IMR-90 (cell line): ENCODE measurements around the gene TENM3. TPM values are rescaled to one million over a fixed set of nuclear protein-coding genes. Genes with fewer than 3 reads are reported as not detected.

Experiments used
- ATAC-seq: fragments of 200-7000 bp; cut with Tn5 transposase; 2 replicates; pipeline ENCODE4 v1.9.1; 2020; ENCODE audit warnings: low read depth, mild to moderate bottlenecking, moderate library complexity
- BruUV-seq: library from RNA; stranded (reverse); fragments of 400-500 nt; replicated peaks from 2 replicates; lab custom pipeline; 2021; lab: Mats Ljungman, UMichigan
- CTCF ChIA-PET: fragments of 300-600 bp; formaldehyde crosslinking; extraction: SDS; loops from one replicate; lab custom pipeline; 2021; ENCODE audit warnings: antibody characterized with exemption; lab: Yijun Ruan, JAX
- POLR2A ChIA-PET: fragments of 300-600 bp; sonication (Branson Sonifier 250); formaldehyde crosslinking; loops from one replicate; lab custom pipeline; 2022; ENCODE audit warnings: antibody characterized with exemption; ENCODE audit not compliant: unreplicated experiment; lab: Charles Lee
- DNase-seq: peaks from one replicate; pipeline ENCODE4 v3.0.0; 2013
- H2AFZ ChIP-seq: replicated peaks from 2 replicates; pipeline ENCODE3; 2013; ENCODE audit warnings: low read length, mild to moderate bottlenecking; ENCODE audit not compliant: poor library complexity
- H2AK5ac ChIP-seq: 2 replicates; pipeline ENCODE4 v1.6.1; 2013; ENCODE audit warnings: low read depth, low read length, inconsistent platforms
- H2AK9ac ChIP-seq: replicated peaks from 2 replicates; pipeline ENCODE3; 2013; ENCODE audit warnings: mild to moderate bottlenecking, low read depth, low read length, moderate library complexity; ENCODE audit not compliant: poor library complexity
- H2BK120ac ChIP-seq: 2 replicates; pipeline ENCODE4 v1.6.1; 2013; ENCODE audit warnings: low read depth, low read length, inconsistent platforms
- H2BK15ac ChIP-seq: 3 replicates; pipeline ENCODE4 v1.6.1; 2013; ENCODE audit warnings: low read depth, low read length, inconsistent platforms
- H2BK20ac ChIP-seq: 2 replicates; pipeline ENCODE4 v1.6.1; 2013; ENCODE audit warnings: low read depth, mild to moderate bottlenecking, inconsistent platforms, low read length, moderate library complexity
- H2BK5ac ChIP-seq: 2 replicates; pipeline ENCODE4 v1.6.1; 2013; ENCODE audit warnings: mild to moderate bottlenecking, low read depth, low read length, inconsistent platforms; ENCODE audit not compliant: poor library complexity, severe bottlenecking
- H3K14ac ChIP-seq: replicated peaks from 2 replicates; pipeline ENCODE4 v1.6.1; 2013; ENCODE audit warnings: low read depth, low read length, inconsistent platforms
- H3K18ac ChIP-seq: 2 replicates; pipeline ENCODE4 v1.6.1; 2013; ENCODE audit warnings: low read depth, low read length, control low read depth
- H3K23ac ChIP-seq: 2 replicates; pipeline ENCODE4 v1.6.1; 2013; ENCODE audit warnings: low read depth, low read length, inconsistent platforms
- H3K27ac ChIP-seq: 2 replicates; pipeline ENCODE4 v1.5.1; 2013; ENCODE audit warnings: mild to moderate bottlenecking, control low read depth, low read length; ENCODE audit not compliant: insufficient read depth
- H3K27me3 ChIP-seq: 2 replicates; pipeline ENCODE4 v1.6.1; 2013; ENCODE audit warnings: low read length; ENCODE audit not compliant: control insufficient read depth, insufficient read depth
- H3K36me3 ChIP-seq: 2 replicates; pipeline ENCODE4 v1.6.1; 2013; ENCODE audit warnings: low read length, mixed read lengths; ENCODE audit not compliant: control insufficient read depth, insufficient read depth
- H3K4ac ChIP-seq: 2 replicates; pipeline ENCODE4 v1.6.1; 2013; ENCODE audit warnings: low read depth, low read length, inconsistent platforms
- H3K4me1 ChIP-seq: 2 replicates; pipeline ENCODE4 v1.6.1; 2013; ENCODE audit warnings: low read length, mixed read lengths; ENCODE audit not compliant: control insufficient read depth, insufficient read depth
- H3K4me2 ChIP-seq: 2 replicates; pipeline ENCODE4 v1.6.1; 2013; ENCODE audit warnings: low read depth, mild to moderate bottlenecking, control low read depth, low read length, moderate library complexity
- H3K4me3 ChIP-seq: 2 replicates; pipeline ENCODE4 v1.5.1; 2013; ENCODE audit warnings: low read depth, mild to moderate bottlenecking, control low read depth, low read length, moderate library complexity; ENCODE audit not compliant: insufficient read depth
- H3K56ac ChIP-seq: 2 replicates; pipeline ENCODE4 v1.6.1; 2013; ENCODE audit warnings: low read length, inconsistent platforms; ENCODE audit not compliant: insufficient read depth; ENCODE audit errors: extremely low read depth
- H3K79me1 ChIP-seq, 2 experiments: 2 replicates each; pipeline ENCODE4 v1.6.1; 2013; ENCODE audit warnings: low read length in 2 of 2, inconsistent platforms in 1 of 2, low read depth in 1 of 2
- H3K9ac ChIP-seq: 2 replicates; pipeline ENCODE4 v1.6.1; 2013; ENCODE audit warnings: low read depth, low read length, control low read depth
- H3K9me1 ChIP-seq: 2 replicates; pipeline ENCODE4 v1.6.1; 2013; ENCODE audit warnings: low read length, inconsistent platforms; ENCODE audit not compliant: insufficient read depth
- H3K9me3 ChIP-seq: 2 replicates; pipeline ENCODE4 v1.6.1; 2013; ENCODE audit warnings: low read length; ENCODE audit not compliant: control insufficient read depth, insufficient read depth
- H4K20me1 ChIP-seq: 2 replicates; pipeline ENCODE4 v1.6.1; 2013; ENCODE audit warnings: low read length, inconsistent platforms; ENCODE audit not compliant: insufficient read depth
- H4K5ac ChIP-seq: 2 replicates; pipeline ENCODE4 v1.6.1; 2013; ENCODE audit warnings: mild to moderate bottlenecking, low read depth, low read length, control low read depth
- H4K8ac ChIP-seq, 2 experiments: 2 replicates each; pipeline ENCODE4 v1.6.1; 2013; ENCODE audit warnings: low read depth in 2 of 2, low read length in 2 of 2, control low read depth in 1 of 2, inconsistent platforms in 1 of 2
- H4K91ac ChIP-seq: 2 replicates; pipeline ENCODE4 v1.6.1; 2013; ENCODE audit warnings: low read depth, low read length, inconsistent platforms; ENCODE audit not compliant: insufficient read depth
- BHLHE40 ChIP-seq: fragments of 150-350 bp; IDR thresholded peaks from 2 replicates; pipeline ENCODE4 v1.6.1; 2016; ENCODE audit warnings: mild to moderate bottlenecking, low read depth, low read length
- CHD1 ChIP-seq: IDR thresholded peaks from 2 replicates; pipeline ENCODE4 v1.6.1; 2012; ENCODE audit warnings: low read depth, low read length, improper control_type of control experiment
- FOS ChIP-seq: fragments of 150-350 bp; IDR thresholded peaks from 2 replicates; pipeline ENCODE4 v1.6.1; 2016; ENCODE audit warnings: low read depth, low read length
- MXI1 ChIP-seq: IDR thresholded peaks from 2 replicates; pipeline ENCODE4 v1.6.1; 2012; ENCODE audit warnings: low read depth, mild to moderate bottlenecking, low read length, moderate library complexity, borderline replicate concordance
- NFE2L2 ChIP-seq: fragments of 150-350 bp; IDR thresholded peaks from 2 replicates; pipeline ENCODE4 v1.6.1; 2016; ENCODE audit warnings: low read depth, mild to moderate bottlenecking, low read length
- POLR2A ChIP-seq: IDR thresholded peaks from 2 replicates; pipeline ENCODE4 v1.6.1; 2012; ENCODE audit warnings: mild to moderate bottlenecking, low read depth, low read length
- RAD21 ChIP-seq: IDR thresholded peaks from 2 replicates; pipeline ENCODE4 v1.6.1; 2012; ENCODE audit warnings: low read length, improper control_type of control experiment
- RCOR1 ChIP-seq: IDR thresholded peaks from 2 replicates; pipeline ENCODE4 v1.6.1; 2012; ENCODE audit warnings: mild to moderate bottlenecking, low read length, improper control_type of control experiment; ENCODE audit not compliant: insufficient replicate concordance
- SMC3 ChIP-seq: fragments of 150-350 bp; IDR thresholded peaks from 2 replicates; pipeline ENCODE4 v1.6.1; 2016; ENCODE audit warnings: low read depth, mild to moderate bottlenecking, antibody characterized with exemption, low read length, moderate library complexity
- WGBS, 2 experiments: methylation state at CpG; one replicate each; pipeline versions ENCODE4 v1.1.5 to v1.1.7; 2013; ENCODE audit warnings: missing lambda C conversion rate in 2 of 2; ENCODE audit not compliant: insufficient read length in 1 of 2; ENCODE audit errors: extremely low coverage in 2 of 2; 5-methylcytosine and 5-hydroxymethylcytosine counted together
- dilution Hi-C: fragments of 300-500 bp; cut with HindIII; formaldehyde crosslinking; loops from one replicate; pipeline ENCODE4 v1.14.3; 2018; ENCODE audit warnings: low sequenced_read_pairs; ENCODE audit not compliant: unreplicated experiment
- in situ Hi-C: fragments of 300-500 bp; cut with MboI; formaldehyde crosslinking; loops from 3 replicates; pipeline ENCODE4 v1.14.3; 2019; ENCODE audit warnings: low sequenced_read_pairs, inconsistent platforms, mixed read lengths
- intact Hi-C: fragments of 100-400 bp; cut with micrococcal nuclease; formaldehyde crosslinking; loops from 2 replicates; pipeline ENCODE4 v1.10.0; 2022
- polyA plus RNA-seq, 3 experiments: library from polyadenylated mRNA; depleted of rRNA; stranded (reverse); fragments of >200 nt; gene quantifications; 2 replicates each; pipeline ENCODE4 v1.2.3, GENCODE V29; 2012; ENCODE audit warnings: low replicate concordance in 1 of 3
- total RNA-seq: library from RNA; depleted of rRNA; stranded (reverse); fragments of >200 nt; gene quantifications from 2 replicates; pipeline ENCODE4 v1.2.3, GENCODE V29; 2012
- TF ChIP-seq, protein P1 (sequence below): fragments of 150-350 bp; IDR thresholded peaks from 2 replicates; pipeline ENCODE4 v1.6.1; 2016; ENCODE audit warnings: low read depth, mild to moderate bottlenecking, low read length, moderate library complexity, borderline replicate concordance

TENM3 gene
- total and polyA plus RNA-seq, 2 of the 4 experiments (the other 2 are of a cell fraction): 29.9 to 173 TPM

DNA sequence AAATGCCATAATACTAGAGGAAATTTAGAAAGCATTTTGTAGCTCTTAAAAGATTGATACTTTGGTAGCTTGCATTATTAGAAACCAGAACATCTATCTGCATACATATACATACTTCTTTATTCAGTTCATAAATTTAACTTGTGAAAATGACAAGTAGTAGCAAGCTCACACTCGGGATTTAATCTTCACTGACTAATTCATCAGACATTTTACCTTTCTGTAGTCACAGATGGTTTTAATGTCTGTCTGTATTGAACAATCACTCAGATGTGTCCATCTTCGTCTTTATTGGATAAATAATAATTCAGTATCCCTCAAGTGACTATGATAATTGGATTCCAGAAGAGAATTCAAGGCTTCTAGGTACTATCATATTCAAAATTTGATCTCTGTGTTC lies 232.3 kb downstream of the TENM3 start:
- no peak for TF ChIP-seq POLR2A
- TF ChIP-seq MXI1: no peak
- TF ChIP-seq NFE2L2: no peak
- TF ChIP-seq SMC3: no peak
- no peak for TF ChIP-seq FOS
- TF ChIP-seq CHD1: no peak
- no peak for TF ChIP-seq RAD21
- TF ChIP-seq, protein P1, sequence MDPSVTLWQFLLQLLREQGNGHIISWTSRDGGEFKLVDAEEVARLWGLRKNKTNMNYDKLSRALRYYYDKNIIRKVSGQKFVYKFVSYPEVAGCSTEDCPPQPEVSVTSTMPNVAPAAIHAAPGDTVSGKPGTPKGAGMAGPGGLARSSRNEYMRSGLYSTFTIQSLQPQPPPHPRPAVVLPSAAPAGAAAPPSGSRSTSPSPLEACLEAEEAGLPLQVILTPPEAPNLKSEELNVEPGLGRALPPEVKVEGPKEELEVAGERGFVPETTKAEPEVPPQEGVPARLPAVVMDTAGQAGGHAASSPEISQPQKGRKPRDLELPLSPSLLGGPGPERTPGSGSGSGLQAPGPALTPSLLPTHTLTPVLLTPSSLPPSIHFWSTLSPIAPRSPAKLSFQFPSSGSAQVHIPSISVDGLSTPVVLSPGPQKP: no peak
- no peak for TF ChIP-seq RCOR1
- TF ChIP-seq BHLHE40: no peak
- H3K27me3 ChIP-seq: no peaks in the 10 kb centered on the region
- H3K4ac ChIP-seq: no peak overlapping the region
- intact Hi-C loops (no loop called here), in situ Hi-C loops (no loop called here), dilution Hi-C loops (no loop called here)
- no peak overlapping the region for H3K27ac ChIP-seq
- H2BK5ac ChIP-seq: no peak overlapping the region
- ChIA-PET CTCF (interaction anchor here (0.9 kb wide), 1 partner anchor 464 kb away, joined by 4 read pairs; no protein-coding TSS in a partner anchor), POLR2A (interaction anchor here (0.6 kb wide), 1 partner anchor 20 kb away, joined by 7 read pairs; no protein-coding TSS in a partner anchor)
- no peaks in the 10 kb centered on the region for H3K4me1 ChIP-seq
- 0 out of 2 replicates have a peak, but pooled peaks cover 2% of the 10 kb centered on the region for H3K9me1 ChIP-seq
- no peak overlapping the region for H2AFZ ChIP-seq
- H3K9ac ChIP-seq: no peak overlapping the region
- no peak overlapping the region for H2BK20ac ChIP-seq
- no CpG with 5 or more reads among the region's 2 CpGs for WGBS, 2 experiments
- H2AK9ac ChIP-seq: no peak overlapping the region
- no TSS peak for BruUV-seq
- H3K4me3 ChIP-seq: no peak overlapping the region
- H3K4me2 ChIP-seq: no peak overlapping the region
- no peak overlapping the region for H4K91ac ChIP-seq
- H3K14ac ChIP-seq: no peak overlapping the region
- no peak overlapping the region for H3K56ac ChIP-seq
- no peaks in the 10 kb centered on the region for H3K36me3 ChIP-seq
- no peak overlapping the region for H2BK120ac ChIP-seq
- no peak for ATAC-seq
- no peak overlapping the region for H4K5ac ChIP-seq
- no peak overlapping the region for H3K18ac ChIP-seq
- H3K9me3 ChIP-seq: peaks cover 4% of the 10 kb centered on the region
- no peak overlapping the region for H2BK15ac ChIP-seq
- no peak overlapping the region for H3K23ac ChIP-seq
- no peak for DNase-seq
- H4K8ac ChIP-seq: no peak overlapping the region
- no peak overlapping the region for H2AK5ac ChIP-seq
- H3K79me1 ChIP-seq: peaks cover 3 to 8% of the 10 kb centered on the region in 2 experiments; a peak in 2 of 4 replicates
- no peaks in the 10 kb centered on the region for H4K20me1 ChIP-seq
